Measurements from ENCODE around the gene TDRKH. TPM values are rescaled to one million over a fixed set of nuclear protein-coding genes. Genes with fewer than 3 reads are reported as not detected.

The TDRKH gene
- total and polyA plus RNA-seq, 2 of the 13 experiments (the other 11 are each of a cell fraction or from before 2014, with no cell fraction given): 3.9 to 5.4 TPM

DNA sequence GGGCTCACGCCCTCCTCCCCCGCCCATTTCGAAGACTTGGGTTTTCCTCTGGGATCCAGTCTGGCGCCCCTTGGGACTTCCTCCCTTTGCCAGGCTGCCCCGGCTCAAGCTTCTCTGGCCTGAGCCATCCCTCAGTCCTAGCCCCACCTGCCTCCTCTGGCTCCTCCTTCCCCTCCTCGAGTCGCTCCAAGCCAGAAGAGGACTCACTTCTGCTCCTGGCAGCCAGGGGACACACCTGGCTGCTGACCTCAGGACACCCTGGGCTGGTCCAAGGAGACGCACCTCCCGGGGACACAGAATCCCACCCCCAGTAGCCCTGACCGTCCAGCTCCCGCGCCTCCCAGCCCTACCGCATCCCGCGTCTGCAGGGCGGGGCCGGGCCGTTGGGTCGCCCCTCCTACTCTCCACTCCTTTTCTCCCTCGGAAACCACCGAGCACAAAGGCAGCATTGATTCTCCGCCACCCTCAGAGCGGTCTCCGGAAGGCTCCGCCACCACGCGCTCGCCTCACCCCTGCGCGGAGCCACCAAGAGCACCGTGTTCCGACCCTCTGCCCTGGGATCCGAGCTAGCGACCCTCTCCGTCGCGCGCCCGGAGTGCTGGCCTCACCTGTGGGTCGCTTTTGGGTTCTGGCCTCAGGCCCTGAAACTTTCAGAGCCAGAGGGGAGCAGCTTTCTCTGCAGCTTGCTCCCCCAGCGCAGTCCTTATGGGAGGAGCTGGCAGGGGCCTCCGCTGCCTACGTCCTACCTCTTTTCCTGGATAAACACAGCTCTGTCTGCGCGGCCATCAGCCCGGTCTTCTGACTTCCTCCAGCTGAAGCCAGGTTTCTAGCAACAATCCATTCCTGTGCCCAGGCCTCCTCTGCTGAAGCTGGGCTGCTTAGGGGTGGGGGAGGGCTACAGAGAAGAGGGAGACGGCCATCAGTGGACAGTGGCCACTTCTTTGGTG lies 49.4 kb upstream of the TDRKH start, which contains the start of gene C2CD4D (continued):
- TF ChIP-seq ZEB1 (IDR thresholded peaks at IDR 0.05; ENCODE audit: insufficient replicate concordance, low read depth): no peak
- no peak for TF ChIP-seq SIN3B (IDR thresholded peaks at IDR 0.05; ENCODE audit: low read length)
- no peak for TF ChIP-seq ZNF274 (CRISPR knock-in tag; IDR thresholded peaks at IDR 0.05)
- TF ChIP-seq POLR2AphosphoS2 (IDR thresholded peaks at IDR 0.05; ENCODE audit: low read depth, low read length): no peak
- no peak for TF ChIP-seq SALL2 (CRISPR knock-in tag; IDR thresholded peaks at IDR 0.05)
- no peak for TF ChIP-seq SUZ12 (IDR thresholded peaks at IDR 0.05; ENCODE audit: low read depth, low read length)
- no peak for TF ChIP-seq HOXD1 (CRISPR knock-in tag; IDR thresholded peaks at IDR 0.05)
- TF ChIP-seq, protein P1, sequence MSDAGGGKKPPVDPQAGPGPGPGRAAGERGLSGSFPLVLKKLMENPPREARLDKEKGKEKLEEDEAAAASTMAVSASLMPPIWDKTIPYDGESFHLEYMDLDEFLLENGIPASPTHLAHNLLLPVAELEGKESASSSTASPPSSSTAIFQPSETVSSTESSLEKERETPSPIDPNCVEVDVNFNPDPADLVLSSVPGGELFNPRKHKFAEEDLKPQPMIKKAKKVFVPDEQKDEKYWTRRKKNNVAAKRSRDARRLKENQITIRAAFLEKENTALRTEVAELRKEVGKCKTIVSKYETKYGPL (CRISPR knock-in tag; IDR thresholded peaks at IDR 0.05): no peak
- no peak for TF ChIP-seq ZNF788 (CRISPR knock-in tag; IDR thresholded peaks at IDR 0.05; ENCODE audit: borderline replicate concordance)
- peak; percentile 52; the same call in 1 of the 2 replicates for TF ChIP-seq KAT8 (CRISPR knock-in tag; IDR thresholded peaks at IDR 0.05)
- TF ChIP-seq ZFX (CRISPR knock-in tag; IDR thresholded peaks at IDR 0.05; ENCODE audit: low read depth): peak; percentile 53; the same call in 1 of the 2 replicates
- no peak for TF ChIP-seq ZNF441 (CRISPR knock-in tag; IDR thresholded peaks at IDR 0.05; ENCODE audit: borderline replicate concordance)
- no peak for TF ChIP-seq GABPA (IDR thresholded peaks at IDR 0.05; ENCODE audit: low read depth, low read length)
- TF ChIP-seq GABPA (CRISPR knock-in tag; IDR thresholded peaks at IDR 0.05; ENCODE audit: low read depth): peak; percentile 21; the same call in 1 of the 2 replicates
- TF ChIP-seq ESRRA (CRISPR knock-in tag; IDR thresholded peaks at IDR 0.05; ENCODE audit: low read depth): no peak
- TF ChIP-seq, protein P2, sequence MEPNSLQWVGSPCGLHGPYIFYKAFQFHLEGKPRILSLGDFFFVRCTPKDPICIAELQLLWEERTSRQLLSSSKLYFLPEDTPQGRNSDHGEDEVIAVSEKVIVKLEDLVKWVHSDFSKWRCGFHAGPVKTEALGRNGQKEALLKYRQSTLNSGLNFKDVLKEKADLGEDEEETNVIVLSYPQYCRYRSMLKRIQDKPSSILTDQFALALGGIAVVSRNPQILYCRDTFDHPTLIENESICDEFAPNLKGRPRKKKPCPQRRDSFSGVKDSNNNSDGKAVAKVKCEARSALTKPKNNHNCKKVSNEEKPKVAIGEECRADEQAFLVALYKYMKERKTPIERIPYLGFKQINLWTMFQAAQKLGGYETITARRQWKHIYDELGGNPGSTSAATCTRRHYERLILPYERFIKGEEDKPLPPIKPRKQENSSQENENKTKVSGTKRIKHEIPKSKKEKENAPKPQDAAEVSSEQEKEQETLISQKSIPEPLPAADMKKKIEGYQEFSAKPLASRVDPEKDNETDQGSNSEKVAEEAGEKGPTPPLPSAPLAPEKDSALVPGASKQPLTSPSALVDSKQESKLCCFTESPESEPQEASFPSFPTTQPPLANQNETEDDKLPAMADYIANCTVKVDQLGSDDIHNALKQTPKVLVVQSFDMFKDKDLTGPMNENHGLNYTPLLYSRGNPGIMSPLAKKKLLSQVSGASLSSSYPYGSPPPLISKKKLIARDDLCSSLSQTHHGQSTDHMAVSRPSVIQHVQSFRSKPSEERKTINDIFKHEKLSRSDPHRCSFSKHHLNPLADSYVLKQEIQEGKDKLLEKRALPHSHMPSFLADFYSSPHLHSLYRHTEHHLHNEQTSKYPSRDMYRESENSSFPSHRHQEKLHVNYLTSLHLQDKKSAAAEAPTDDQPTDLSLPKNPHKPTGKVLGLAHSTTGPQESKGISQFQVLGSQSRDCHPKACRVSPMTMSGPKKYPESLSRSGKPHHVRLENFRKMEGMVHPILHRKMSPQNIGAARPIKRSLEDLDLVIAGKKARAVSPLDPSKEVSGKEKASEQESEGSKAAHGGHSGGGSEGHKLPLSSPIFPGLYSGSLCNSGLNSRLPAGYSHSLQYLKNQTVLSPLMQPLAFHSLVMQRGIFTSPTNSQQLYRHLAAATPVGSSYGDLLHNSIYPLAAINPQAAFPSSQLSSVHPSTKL (CRISPR knock-in tag; IDR thresholded peaks at IDR 0.05): 0 out of 2 replicates have a peak, but pooled peaks have one; percentile 19
- no peak for TF ChIP-seq ATAD3A (CRISPR knock-in tag; IDR thresholded peaks at IDR 0.05)
- TF ChIP-seq, protein P3, sequence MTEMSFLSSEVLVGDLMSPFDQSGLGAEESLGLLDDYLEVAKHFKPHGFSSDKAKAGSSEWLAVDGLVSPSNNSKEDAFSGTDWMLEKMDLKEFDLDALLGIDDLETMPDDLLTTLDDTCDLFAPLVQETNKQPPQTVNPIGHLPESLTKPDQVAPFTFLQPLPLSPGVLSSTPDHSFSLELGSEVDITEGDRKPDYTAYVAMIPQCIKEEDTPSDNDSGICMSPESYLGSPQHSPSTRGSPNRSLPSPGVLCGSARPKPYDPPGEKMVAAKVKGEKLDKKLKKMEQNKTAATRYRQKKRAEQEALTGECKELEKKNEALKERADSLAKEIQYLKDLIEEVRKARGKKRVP (CRISPR knock-in tag; IDR thresholded peaks at IDR 0.05): no peak
- TF ChIP-seq KLF15 (CRISPR knock-in tag; IDR thresholded peaks at IDR 0.05; ENCODE audit: borderline replicate concordance): no peak
- no peak for TF ChIP-seq AKAP8 (CRISPR knock-in tag; IDR thresholded peaks at IDR 0.05)
- TF ChIP-seq ZNF335 (CRISPR knock-in tag; IDR thresholded peaks at IDR 0.05): 0 out of 2 replicates have a peak, but pooled peaks have one; percentile 45
- TF ChIP-seq ZNF33B (CRISPR knock-in tag; IDR thresholded peaks at IDR 0.05): no peak
- TF ChIP-seq ZNF564 (CRISPR knock-in tag; IDR thresholded peaks at IDR 0.05): no peak
- no peak for TF ChIP-seq ZNF670 (CRISPR knock-in tag; IDR thresholded peaks at IDR 0.05; ENCODE audit: borderline replicate concordance)
- TF ChIP-seq, protein P4, sequence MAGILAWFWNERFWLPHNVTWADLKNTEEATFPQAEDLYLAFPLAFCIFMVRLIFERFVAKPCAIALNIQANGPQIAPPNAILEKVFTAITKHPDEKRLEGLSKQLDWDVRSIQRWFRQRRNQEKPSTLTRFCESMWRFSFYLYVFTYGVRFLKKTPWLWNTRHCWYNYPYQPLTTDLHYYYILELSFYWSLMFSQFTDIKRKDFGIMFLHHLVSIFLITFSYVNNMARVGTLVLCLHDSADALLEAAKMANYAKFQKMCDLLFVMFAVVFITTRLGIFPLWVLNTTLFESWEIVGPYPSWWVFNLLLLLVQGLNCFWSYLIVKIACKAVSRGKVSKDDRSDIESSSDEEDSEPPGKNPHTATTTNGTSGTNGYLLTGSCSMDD (CRISPR knock-in tag; IDR thresholded peaks at IDR 0.05): no peak
